Astrocyte of the spinal cord (primary cell): ENCODE measurements around the gene GRPEL2.

Experiments used
- DNase-seq: peaks from one replicate; pipeline ENCODE4 v3.0.0; 2011; ENCODE audit warnings: low read depth, low spot score
- H3K4me3 ChIP-seq: 2 replicates; pipeline ENCODE4 v1.5.1; 2011; ENCODE audit warnings: low read depth, mild to moderate bottlenecking, low read length, moderate library complexity
- in situ Hi-C: cut with HindIII; loops from 2 replicates; pipeline ENCODE4 v1.10.0; 2017; ENCODE audit warnings: low sequenced_read_pairs
- TF ChIP-seq, protein P1 (sequence below): IDR thresholded peaks from 2 replicates; pipeline ENCODE4 v1.5.1; 2012; ENCODE audit warnings: low read depth, mild to moderate bottlenecking, low read length, inconsistent platforms

Gene GRPEL2

DNA sequence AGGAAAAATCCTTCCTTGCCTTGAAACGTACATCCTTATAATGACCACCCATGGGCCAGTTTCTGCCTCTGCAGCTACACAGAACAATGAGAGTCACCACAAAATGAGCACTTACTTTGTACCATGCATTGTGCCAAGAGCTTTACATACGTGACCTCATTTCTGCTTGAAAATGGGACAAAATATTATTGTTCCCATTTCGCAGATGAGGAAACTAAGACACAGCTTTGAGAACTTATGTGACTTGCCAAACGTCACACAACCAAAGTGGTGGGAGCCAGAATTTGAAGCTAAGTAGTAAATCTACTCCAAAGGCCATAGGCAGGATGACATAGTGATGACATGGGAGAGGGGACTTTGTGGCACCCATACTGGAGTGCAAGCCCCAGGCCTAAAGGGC, 34.8 kb upstream of the GRPEL2 start:
- TF ChIP-seq, protein P1, sequence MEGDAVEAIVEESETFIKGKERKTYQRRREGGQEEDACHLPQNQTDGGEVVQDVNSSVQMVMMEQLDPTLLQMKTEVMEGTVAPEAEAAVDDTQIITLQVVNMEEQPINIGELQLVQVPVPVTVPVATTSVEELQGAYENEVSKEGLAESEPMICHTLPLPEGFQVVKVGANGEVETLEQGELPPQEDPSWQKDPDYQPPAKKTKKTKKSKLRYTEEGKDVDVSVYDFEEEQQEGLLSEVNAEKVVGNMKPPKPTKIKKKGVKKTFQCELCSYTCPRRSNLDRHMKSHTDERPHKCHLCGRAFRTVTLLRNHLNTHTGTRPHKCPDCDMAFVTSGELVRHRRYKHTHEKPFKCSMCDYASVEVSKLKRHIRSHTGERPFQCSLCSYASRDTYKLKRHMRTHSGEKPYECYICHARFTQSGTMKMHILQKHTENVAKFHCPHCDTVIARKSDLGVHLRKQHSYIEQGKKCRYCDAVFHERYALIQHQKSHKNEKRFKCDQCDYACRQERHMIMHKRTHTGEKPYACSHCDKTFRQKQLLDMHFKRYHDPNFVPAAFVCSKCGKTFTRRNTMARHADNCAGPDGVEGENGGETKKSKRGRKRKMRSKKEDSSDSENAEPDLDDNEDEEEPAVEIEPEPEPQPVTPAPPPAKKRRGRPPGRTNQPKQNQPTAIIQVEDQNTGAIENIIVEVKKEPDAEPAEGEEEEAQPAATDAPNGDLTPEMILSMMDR, result no peak
- in situ Hi-C loops, result no loop called here
- no peak for DNase-seq
- no peak overlapping the region for H3K4me3 ChIP-seq

DNA sequence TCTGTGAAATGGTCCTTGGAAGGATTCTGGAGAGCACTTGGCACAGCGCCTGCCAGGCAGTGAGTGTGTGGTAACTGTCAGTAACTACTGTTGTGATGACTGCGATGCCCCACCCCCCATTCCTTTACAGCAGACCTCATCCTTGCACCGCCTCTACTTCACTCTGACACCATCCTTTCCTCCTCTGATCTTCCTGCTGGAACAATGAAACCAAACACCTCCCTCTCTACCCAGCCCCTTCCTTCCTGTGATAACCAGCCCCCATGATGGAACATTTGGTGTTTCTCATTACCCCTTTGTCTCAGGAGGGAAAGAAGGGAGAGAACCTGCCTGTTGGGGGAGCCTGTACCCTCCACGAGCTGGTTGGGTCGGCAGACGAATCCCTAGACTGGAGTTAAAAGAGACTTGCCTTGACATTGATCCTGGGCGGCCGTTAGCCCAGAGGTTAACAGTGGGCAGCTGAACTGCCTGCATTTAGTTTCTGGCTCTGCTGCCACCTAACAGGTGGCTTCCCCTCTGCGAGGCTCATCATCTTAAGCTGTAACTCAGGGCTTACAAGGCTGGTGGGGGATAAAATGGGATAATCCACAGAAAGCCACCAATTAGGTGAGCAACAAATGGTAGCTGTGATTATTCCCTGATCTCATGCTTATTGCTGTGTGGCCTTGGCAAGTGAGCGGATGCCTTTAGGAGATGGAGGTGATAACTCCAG, 34.2 kb upstream of the GRPEL2 start:
- no peak overlapping the region for H3K4me3 ChIP-seq
- in situ Hi-C loops, result no loop called here
- peak; percentile 47 for DNase-seq
- TF ChIP-seq, protein P1, result no peak

DNA sequence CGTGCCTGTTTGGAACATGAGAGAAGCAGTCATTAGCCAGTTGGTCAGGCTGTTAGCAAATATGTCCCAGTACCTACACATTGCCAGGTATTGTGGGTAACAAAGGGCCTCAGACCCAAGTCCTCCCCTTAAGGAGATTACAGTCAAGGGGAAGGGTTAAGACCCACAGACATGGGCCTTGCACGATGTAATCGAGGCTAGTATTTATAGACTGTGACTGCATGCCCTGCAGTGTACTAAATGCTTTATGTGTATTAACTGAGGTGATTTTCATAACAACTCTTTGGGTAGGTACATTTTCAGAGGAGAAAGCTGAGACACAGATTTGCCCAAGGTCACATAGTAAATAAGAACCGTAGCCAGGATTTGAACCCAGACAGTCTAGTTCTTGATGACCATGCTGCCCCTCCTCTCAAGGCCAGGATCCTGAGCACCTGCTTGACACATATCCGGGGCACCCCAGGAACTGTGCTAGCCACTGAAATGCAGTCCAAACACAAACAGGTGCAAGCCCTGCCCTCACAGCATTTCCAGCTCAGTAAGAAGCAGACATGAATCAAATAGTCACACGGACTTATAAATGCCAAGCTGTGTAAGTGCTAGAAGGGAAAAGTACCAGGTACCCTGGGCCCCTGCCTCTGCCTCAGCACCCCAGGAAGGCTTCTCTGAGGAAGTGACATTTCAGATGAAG, 32.0 kb upstream of the GRPEL2 start:
- no peak overlapping the region for H3K4me3 ChIP-seq
- TF ChIP-seq, protein P1, result no peak
- in situ Hi-C loops, result no loop called here
- no peak for DNase-seq

DNA sequence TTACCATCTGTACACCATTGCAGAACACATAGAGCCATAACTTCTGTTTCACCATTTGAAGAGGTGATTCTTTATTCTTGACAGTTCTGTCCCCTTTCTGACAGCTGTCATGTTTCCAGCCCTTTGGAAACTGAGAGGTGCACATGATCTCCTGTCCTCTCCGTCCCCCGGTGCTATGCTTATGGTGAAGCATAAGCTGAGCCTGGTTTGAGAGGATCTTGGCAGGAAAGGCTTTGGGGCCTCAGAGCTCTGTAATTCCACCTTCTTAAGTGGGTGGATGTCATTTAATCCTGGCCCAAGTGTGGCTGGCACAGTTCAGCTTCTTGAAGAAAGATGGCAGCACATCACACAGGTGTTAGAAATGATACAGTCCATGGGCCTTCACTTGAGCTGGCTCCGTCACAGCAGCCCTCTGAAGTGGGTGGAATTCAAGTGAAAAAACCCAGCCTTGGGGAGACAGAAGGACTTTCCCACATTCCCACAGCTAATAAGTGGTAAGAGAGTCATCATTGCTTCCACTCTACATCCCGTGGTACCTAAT, 30.7 kb upstream of the GRPEL2 start:
- DNase-seq, result no peak
- in situ Hi-C loops, result no loop called here
- H3K4me3 ChIP-seq, result no peak overlapping the region
- TF ChIP-seq, protein P1, result no peak

DNA sequence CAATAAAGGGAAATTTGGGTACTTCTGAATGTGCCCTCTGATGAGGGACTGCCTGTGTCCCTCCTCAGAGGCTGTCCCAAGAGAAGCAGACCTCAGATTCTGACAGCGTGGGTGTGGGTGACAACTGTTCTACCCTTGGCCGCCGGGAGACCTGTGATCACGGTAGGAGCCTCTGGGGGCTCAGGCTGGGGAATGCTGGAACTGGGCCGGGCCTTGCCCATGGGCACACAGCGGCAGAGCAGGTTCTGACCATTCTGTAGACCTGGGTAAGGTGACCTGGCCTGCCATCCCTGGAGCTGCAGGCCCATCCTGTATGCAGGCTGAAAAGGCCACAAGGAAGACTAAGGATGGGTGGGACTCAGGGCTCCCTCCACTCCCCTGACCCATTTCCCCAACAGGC, 29.5 kb upstream of the GRPEL2 start:
- TF ChIP-seq, protein P1, result no peak
- DNase-seq, result no peak
- in situ Hi-C loops, result no loop called here
- no peak overlapping the region for H3K4me3 ChIP-seq

DNA sequence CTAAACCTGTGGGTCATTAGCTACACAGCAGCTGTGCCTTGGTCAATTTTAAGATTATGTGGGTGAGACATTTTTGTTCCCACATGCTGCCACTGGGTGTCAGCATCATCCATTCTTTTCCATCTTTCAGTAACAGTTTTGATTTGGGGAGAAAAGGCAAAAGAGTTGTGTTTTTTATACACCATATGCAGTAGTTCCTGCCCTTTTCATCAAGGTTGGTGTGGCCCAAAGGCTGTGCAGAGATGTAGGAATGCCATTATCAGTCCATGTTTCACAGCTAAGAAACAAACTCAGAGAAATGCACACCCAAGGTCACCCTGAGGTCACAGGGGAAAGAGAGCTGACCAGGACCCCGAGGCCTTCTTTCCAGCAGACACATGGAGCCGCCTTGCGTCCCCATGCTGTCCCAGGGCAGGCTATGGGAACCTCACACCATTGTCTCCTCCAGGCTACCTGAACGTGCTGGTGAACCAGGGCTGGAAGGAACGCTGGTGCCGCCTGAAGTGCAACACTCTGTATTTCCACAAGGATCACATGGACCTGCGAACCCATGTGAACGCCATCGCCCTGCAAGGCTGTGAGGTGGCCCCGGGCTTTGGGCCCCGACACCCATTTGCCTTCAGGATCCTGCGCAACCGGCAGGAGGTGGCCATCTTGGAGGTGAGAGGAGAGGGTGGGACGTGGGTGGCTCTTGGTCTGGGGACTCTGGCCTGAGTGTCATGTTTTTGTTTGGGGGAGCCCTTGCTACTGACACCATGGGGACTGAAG, 27.8 kb upstream of the GRPEL2 start:
- in situ Hi-C loops, result no loop called here
- H3K4me3 ChIP-seq, result no peak overlapping the region
- TF ChIP-seq, protein P1, result peak; percentile 64
- DNase-seq, result peak; percentile 58
